H1 (cell line): Measurements from ENCODE around the gene PAPOLG. TPM values are rescaled to one million over a fixed set of nuclear protein-coding genes. Genes with fewer than 3 reads are reported as not detected.

Source experiments
- RXRA ChIP-seq: IDR thresholded peaks from 2 replicates; pipeline ENCODE4 v1.6.1; 2011; ENCODE audit warnings: low read depth, mild to moderate bottlenecking, low read length, moderate library complexity; ENCODE audit not compliant: insufficient read depth
- polyA plus RNA-seq, 7 experiments: library from polyadenylated mRNA; depleted of rRNA in 3 of 7; stranded (reverse) in 5 of 7; unstranded in 2 of 7; fragments of >200 nt in 5 of 7; fragments of 200-250 nt in 2 of 7; gene quantifications; 1 replicate in 5 of 7; 2 replicates in 1 of 7; 4 replicates in 1 of 7; pipeline versions ENCODE4 v1.2.1 to v1.2.3, GENCODE V29; 2011 to 2013; ENCODE audit warnings: missing spikeins in 2 of 7, mixed read lengths in 2 of 7
- total RNA-seq: library from RNA; stranded (reverse); fragmentation: NEBNext Ultra II Directional; extraction: Animal tissue kit (Norgen Biotek cat#: 25700); gene quantifications from 2 replicates; pipeline ENCODE4 v1.2.1, GENCODE V29; 2021

Gene PAPOLG
- total and polyA plus RNA-seq, 2 of the 8 experiments (the other 6 are each of a cell fraction or from before 2014, with no cell fraction given) = 6.5 to 21.5 TPM

- no peak for TF ChIP-seq RXRA
Measured at GRCh38 chr2:60821133-60821469, 65.0 kb downstream of the PAPOLG start (continued).
